ENCODE measurements around the gene CROCC2.

CROCC2 gene

DNA sequence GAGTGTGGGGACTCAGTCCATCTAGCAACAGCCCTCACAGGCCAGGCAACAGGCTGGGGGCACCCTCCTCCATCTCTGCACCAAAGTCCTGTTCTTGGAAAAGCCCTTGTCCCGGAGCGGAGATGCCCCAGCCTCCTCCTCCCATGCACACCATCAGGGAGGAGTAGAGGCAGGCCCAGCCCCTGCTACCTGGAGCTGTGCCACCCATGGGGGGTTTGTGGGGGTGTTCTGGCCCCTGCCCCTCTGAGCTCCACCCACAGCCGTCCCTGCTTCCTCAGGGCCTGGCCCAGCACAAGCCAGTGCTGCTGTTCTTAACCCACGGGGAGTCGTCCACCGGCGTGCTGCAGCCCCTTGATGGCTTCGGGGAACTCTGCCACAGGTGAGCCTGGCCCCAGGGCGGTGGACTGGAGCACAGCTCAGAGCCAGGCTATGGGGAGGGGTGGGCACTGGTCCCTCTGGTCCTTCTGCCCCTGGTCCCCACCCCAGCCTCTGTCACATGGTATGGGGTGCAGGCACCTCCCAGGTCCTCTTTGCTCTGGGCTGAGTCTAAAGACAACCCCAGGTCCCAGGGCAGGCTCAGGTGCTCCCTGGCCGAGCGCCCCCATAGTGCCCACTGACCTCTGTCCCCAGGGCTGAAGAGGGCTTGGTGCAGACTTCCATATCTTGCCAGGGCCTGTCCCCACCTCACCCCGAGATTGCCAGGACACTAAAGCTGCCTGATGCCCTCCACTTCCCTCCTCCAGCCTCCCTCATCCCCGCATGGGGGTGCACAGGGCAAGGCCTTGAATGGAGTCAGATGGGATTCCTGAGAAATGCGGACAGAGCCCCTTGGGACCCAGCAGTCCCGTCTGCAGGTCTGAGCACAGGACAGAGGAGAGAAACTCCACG is 34.8 kb upstream of the CROCC2 start:
- TF ChIP-seq, protein P1, sequence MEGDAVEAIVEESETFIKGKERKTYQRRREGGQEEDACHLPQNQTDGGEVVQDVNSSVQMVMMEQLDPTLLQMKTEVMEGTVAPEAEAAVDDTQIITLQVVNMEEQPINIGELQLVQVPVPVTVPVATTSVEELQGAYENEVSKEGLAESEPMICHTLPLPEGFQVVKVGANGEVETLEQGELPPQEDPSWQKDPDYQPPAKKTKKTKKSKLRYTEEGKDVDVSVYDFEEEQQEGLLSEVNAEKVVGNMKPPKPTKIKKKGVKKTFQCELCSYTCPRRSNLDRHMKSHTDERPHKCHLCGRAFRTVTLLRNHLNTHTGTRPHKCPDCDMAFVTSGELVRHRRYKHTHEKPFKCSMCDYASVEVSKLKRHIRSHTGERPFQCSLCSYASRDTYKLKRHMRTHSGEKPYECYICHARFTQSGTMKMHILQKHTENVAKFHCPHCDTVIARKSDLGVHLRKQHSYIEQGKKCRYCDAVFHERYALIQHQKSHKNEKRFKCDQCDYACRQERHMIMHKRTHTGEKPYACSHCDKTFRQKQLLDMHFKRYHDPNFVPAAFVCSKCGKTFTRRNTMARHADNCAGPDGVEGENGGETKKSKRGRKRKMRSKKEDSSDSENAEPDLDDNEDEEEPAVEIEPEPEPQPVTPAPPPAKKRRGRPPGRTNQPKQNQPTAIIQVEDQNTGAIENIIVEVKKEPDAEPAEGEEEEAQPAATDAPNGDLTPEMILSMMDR (IDR thresholded peaks at IDR 0.05), result no peak
- Mint-ChIP-seq H3K4me3 (no peak overlapping the region), H3K9me3 (no peaks in the 10 kb centered on the region), H3K27ac (no peak overlapping the region), H3K27me3 (ENCODE audit: low read depth, poor library complexity) (peaks cover 16% of the 10 kb centered on the region), H3K36me3 (ENCODE audit: low read depth) (no peaks in the 10 kb centered on the region), H3K4me1 (peaks cover 5% of the 10 kb centered on the region)
- no peak for DNase-seq

DNA sequence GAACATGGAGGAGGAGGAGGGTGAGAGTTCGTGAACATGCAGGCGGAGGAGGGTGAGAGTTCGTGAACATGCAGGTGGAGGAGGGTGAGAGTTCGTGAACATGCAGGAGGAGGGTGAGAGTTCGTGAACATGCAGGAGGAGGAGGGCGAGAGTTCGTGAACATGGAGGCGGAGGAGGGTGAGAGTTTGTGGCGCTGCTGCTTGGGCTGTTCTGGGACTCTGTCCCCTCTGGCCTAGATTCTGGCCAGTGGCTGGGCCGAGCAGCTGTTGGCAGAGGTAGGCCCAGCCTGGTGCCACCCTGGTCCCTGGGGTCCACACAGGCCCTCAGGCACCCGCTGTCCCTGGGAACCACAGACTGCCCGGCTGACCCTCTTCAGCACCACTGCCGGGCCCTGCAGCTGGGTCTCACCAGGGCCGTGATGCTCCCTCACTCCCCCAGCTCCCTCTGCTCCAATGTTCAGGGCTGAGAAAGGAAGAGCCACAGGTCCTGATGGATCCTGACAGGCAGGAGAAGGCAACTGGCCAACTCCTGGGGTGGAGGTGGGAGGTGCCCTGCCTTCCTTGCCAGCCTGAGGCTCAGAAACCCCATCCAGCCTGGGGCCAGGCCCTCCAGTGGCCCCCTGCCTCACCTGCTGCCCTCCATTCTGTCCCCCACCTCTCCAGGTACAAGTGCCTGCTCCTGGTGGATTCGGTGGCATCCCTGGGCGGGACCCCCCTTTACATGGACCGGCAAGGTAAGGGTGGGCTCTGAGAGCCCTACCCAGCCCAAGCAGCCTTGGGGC is 33.6 kb upstream of the CROCC2 start:
- Mint-ChIP-seq H3K9me3 (no peaks in the 10 kb centered on the region), H3K36me3 (ENCODE audit: low read depth) (no peaks in the 10 kb centered on the region), H3K27ac (no peak overlapping the region), H3K4me1 (peaks cover 5% of the 10 kb centered on the region), H3K27me3 (ENCODE audit: low read depth, poor library complexity) (peaks cover 4% of the 10 kb centered on the region), H3K4me3 (no peak overlapping the region)
- DNase-seq, result no peak
- TF ChIP-seq, protein P1 (IDR thresholded peaks at IDR 0.05), result no peak

DNA sequence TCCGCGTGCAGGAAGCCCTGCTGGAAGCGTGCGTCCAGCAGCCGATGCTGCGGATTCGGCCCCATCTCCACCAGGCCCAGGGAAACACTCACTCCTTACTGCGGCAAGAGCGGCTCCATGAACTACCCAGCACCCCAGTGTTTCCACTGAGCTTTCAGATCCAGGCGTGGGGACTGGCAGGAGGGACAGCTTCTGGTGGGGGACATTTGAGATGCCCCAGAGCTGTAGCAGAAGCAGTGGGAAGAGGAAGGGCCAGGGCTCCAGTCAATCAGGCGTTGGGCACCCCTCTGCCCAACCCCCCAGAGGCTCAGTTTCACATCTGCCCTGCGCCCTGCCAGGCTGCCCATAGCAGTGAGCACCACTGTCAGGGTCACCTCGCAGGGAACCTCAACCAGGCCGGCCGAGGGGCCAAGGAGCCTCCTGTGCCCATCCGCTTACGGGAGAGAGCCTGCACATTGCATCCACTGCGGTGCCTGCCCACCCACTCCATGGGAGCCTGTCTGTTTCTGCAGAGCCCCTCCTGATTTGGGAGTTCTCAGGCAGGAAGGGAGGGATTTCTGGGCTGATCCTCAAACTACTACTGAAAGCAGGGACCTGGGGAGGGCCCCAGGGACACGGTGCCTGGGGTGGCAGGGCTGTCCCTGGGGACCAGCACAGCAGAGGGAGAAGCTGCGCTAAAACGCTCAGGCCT is 32.9 kb upstream of the CROCC2 start:
- Mint-ChIP-seq H3K4me3 (no peak overlapping the region), H3K27ac (no peak overlapping the region), H3K36me3 (ENCODE audit: low read depth) (no peaks in the 10 kb centered on the region), H3K4me1 (no peaks in the 10 kb centered on the region), H3K9me3 (no peaks in the 10 kb centered on the region), H3K27me3 (ENCODE audit: low read depth, poor library complexity) (no peaks in the 10 kb centered on the region)
- no peak for DNase-seq
- TF ChIP-seq, protein P1 (IDR thresholded peaks at IDR 0.05), result no peak

DNA sequence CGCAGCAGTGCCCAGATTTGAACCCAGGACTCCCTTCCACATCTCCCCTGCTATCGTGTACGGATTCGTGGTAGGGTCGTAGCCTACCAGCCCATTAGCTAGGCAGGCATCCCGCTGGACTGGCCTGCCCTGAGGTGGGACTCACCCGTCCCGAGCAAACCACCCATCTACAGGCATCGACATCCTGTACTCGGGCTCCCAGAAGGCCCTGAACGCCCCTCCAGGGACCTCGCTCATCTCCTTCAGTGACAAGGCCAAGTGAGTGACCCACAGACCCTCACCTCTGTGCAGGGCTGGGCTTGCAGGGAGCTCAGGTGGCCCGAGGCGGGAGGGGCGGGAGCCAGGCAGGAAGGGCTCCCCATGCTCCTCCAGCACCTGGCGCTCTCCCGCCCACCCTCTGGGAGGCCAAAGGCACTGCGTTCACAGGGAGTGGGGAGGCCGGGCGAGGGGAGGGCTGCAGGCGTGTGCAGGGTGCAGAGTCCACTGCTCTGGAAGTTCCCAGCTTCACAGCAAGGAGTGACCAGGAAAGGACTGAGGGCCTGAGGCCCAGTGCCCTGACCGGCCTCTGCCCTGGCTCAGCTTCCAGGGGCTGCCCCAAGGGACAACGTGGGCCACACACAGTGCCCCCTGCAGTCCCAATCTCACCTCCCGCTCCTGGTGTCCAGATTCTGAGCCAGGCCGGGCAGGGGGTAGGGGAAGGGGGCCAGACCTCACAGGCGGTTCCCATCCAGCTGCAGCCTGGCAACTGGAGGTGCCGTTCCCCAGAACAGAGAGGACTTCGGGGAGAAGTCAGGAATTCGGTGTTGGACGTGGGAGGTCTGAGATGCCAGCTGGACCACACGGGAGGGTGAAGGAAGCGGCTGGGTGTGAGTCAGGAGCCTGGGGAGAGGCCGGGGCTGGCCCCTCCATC is 32.1 kb upstream of the CROCC2 start:
- peak; percentile 36 for DNase-seq
- no peaks in the 10 kb centered on the region for H3K9me3 Mint-ChIP-seq
- H3K27ac Mint-ChIP-seq, result no peak overlapping the region
- H3K4me1 Mint-ChIP-seq, result no peaks in the 10 kb centered on the region
- H3K36me3 Mint-ChIP-seq (ENCODE audit: low read depth), result no peaks in the 10 kb centered on the region
- TF ChIP-seq, protein P1 (IDR thresholded peaks at IDR 0.05), result no peak
- no peak overlapping the region for H3K4me3 Mint-ChIP-seq
- H3K27me3 Mint-ChIP-seq (ENCODE audit: low read depth, poor library complexity), result no peaks in the 10 kb centered on the region

DNA sequence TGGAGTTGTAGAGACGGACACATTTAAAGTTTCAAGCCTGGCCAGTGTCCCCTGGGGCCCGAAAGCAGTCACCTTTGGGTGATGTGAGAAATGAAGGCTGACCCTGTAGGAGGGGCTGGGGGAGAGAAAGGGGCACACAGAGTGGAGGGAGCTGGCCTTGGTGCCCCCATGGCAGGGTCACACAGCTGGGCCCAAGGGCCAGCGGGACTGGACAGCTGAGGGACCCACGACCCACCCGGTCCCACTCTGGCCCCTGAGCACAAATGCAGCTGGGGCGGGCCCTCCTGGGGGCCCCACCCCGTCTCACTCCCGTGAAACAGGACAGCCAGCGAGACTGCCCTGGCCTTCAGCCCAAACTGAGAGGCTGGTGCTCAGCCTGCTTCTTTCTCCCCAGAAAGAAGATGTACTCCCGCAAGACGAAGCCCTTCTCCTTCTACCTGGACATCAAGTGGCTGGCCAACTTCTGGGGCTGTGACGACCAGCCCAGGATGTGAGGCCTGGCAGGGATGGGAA is 31.4 kb upstream of the CROCC2 start:
- H3K27ac Mint-ChIP-seq, result no peak overlapping the region
- H3K27me3 Mint-ChIP-seq (ENCODE audit: low read depth, poor library complexity), result peaks cover under 1% of the 10 kb centered on the region
- DNase-seq, result no peak
- H3K9me3 Mint-ChIP-seq, result no peaks in the 10 kb centered on the region
- TF ChIP-seq, protein P1 (IDR thresholded peaks at IDR 0.05), result no peak
- H3K4me3 Mint-ChIP-seq, result no peak overlapping the region
- H3K4me1 Mint-ChIP-seq, result no peaks in the 10 kb centered on the region
- H3K36me3 Mint-ChIP-seq (ENCODE audit: low read depth), result no peaks in the 10 kb centered on the region
